ENCODE measurements around the gene MYO1D.
A peak's percentile ranks its signal among the peaks of the same experiment; 100 is the strongest.
"Not testable (repeated sequence)": the region's sequence is repeated elsewhere in the genome, so short reads cannot be mapped to it uniquely, and the experiment has no call there.

Gene MYO1D

GRCh38 chr17:32876417-32877163 lies at the start of gene MYO1D:
Gene MYO1D, minus strand, starts transcription at chr17:32877124. Its CDS starts 252 bp downstream, at chr17:32876872.
- DNase-seq (ENCODE audit: low spot score): peak; percentile 72

GRCh38 chr17:32926183-32926582 lies 49.3 kb upstream of the MYO1D start:
- DNase-seq (ENCODE audit: low spot score): no peak

- DNase-seq (ENCODE audit: low spot score): not testable (repeated sequence)
These were observed 47.0 kb upstream of the MYO1D start for GRCh38 chr17:32923905-32924304.

DNA sequence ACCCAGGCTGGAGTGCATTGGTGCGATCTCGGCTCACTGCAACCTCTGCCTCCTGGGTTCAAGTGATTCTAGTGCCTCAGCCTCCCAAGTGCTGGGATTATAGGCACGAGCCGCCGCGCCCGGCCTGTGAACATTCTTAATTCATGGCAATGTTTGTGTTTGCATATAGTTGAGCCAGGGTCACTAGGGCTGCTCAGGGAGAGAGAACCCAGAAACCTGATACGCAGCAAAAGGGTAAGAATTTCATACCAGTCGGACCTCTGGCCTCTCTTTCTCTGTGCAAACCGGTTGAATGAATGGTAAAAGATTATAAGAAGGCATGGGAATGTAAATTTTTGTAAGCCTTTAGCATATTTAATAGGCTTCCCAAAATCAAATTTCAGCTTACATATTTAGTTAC lies 44.1 kb upstream of the MYO1D start:
- DNase-seq (ENCODE audit: low spot score): no peak

- no peak for DNase-seq (ENCODE audit: low spot score)
These were observed 43.4 kb upstream of the MYO1D start for GRCh38 chr17:32920293-32920692.

DNA sequence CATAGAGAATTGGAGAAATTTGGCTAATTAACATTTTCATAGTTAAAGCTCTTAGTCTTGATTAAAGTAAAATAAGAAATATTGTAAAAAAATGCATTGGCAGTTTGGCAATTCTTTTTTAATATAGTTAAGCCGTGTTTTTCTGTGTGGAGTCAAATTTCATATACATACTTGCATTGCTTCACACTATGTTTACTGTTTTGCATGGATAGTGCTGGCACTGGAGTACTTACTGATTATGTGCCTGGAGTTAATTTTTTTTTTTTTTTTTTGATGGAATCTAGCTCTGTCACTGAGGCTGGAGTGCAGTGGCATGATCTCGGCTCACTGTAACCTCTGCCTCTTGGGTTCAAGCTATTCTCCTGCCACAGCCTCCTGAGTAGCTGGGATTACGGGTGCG lies 43.0 kb upstream of the MYO1D start:
- not testable (repeated sequence) for DNase-seq (ENCODE audit: low spot score)

DNA sequence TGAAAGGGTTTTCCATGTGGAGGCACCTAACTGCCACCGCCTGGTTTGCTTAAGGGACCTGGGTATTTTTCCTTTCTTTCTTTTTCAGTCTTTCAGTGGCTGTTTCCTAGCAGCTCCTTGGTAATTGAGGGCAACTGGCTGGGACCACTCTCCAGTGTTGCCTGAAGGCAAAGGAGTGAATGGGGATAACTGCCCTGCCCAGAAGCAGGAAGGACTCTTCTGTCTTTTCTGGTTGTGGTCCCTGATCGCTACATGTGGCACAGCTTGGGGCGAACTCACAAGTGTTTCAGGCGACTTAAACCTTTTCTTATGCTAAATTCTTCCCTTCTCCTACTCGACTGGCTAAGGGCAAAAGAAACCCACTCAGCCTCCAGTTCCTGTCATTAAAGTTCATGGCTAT lies 40.9 kb upstream of the MYO1D start:
- no peak for DNase-seq (ENCODE audit: low spot score)

DNA sequence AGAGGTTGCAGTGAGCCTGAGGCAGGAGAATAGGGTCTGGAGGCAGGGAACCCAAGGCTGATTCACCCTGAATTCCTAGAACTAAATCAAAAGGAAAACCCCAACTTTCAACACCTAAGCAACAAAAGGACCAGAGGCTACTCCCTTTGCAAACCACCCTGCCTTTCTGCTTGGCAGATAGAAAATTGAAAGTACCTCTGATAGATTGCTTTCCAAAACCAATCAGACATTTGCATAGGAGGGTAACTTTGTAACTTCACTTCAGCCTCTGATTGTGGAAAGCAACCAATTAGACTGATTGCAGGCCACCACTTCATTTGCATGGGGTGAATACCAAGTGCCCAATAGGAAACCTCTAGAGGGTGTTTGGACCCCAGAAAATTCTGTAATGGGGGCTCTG lies 40.2 kb upstream of the MYO1D start:
- DNase-seq (ENCODE audit: low spot score): no peak

DNA sequence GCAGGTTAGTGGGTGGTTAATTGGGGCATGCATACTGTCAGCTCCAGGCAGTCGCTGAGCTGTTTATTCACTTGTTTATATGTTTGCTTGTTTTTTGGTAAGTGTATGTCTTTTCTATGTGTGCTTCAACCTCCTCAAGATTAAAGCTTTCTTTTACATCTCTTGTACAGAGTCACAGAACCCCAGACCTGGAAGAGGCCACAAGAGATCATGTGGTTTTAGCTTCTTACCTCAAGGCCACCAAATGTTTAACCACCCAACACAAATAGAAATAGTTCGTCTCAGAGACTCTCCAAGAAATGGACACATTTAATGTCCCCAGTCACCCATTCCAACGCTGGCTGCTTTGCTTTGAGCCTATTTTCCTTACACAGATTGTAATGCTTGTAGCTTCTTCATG lies 39.2 kb upstream of the MYO1D start:
- no peak for DNase-seq (ENCODE audit: low spot score)

GRCh38 chr17:32915245-32915644 lies 38.3 kb upstream of the MYO1D start:
- no peak for DNase-seq (ENCODE audit: low spot score)

DNA sequence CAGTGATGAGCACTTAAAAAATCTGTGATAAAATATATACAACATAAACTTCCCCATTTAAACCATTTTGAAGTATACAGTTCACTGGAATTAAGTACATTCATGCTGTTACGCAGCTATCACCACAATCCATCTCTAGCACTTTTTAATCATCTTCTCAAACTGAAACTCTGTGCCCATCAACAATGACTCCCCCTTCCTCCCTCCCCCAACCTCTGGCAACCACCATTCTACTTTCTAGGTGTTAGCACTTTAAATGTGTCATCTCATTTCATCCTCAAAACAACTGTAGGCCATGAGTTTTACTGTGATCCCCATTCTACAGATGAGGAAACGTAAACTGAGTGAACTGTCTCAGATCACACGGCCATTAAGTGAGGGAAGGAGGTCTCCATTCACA lies 37.3 kb upstream of the MYO1D start:
- no peak for DNase-seq (ENCODE audit: low spot score)

DNA sequence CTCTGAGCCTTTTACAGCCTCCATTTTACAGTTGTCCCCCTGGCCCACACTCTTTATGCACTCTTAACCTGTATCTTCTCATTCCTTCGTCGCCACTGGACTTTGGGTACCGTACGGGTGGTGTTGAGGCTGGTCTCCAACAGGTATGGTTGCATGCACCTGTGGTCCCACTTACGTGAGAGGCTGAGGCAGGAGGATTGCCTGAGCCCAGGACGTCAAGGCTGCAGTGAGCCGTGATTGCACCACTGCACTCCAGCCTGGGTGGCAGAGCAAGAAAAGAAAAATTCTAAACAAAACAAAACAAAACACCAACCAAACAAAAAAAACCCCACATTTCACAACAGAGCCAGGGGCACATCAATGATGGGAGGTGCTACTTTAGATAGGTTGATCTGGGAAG lies 36.7 kb upstream of the MYO1D start:
- DNase-seq (ENCODE audit: low spot score): no peak

DNA sequence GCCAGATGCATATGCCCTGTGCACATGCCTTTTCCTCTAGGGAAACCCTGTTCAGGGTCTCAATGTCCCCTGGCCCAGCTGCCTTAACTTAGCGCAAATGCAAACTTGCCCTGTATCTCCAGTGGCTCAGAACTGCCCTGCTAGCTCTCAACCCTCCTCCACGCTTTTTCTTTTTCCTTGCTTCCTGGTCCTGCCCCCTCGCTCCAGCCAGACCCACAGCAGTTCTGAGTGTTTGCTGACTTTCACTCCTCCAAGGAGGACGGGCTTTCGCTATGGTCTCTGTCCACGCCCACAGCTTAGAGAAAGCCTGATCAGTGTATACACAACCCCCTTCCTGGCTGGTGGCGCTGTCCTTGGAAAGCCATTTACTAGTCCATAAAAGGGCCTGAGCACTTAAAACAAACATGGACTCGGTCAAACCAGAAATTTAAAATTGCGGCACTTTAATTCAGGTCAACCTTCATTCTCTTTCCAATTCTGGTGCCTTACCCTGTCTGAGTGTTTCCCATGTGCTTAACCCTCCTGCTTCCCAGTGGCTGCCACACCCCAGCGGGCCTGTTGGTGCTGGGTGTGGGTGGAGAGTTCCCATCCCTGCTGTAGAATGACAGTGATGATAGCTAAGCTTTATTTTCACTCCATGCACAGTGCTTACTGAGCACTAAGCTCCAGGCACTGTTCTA lies 35.4 kb upstream of the MYO1D start:
- DNase-seq (ENCODE audit: low spot score): peak; percentile 69

- DNase-seq (ENCODE audit: low spot score): peak; percentile 38
These were observed 33.8 kb upstream of the MYO1D start for GRCh38 chr17:32910769-32911168.

DNA sequence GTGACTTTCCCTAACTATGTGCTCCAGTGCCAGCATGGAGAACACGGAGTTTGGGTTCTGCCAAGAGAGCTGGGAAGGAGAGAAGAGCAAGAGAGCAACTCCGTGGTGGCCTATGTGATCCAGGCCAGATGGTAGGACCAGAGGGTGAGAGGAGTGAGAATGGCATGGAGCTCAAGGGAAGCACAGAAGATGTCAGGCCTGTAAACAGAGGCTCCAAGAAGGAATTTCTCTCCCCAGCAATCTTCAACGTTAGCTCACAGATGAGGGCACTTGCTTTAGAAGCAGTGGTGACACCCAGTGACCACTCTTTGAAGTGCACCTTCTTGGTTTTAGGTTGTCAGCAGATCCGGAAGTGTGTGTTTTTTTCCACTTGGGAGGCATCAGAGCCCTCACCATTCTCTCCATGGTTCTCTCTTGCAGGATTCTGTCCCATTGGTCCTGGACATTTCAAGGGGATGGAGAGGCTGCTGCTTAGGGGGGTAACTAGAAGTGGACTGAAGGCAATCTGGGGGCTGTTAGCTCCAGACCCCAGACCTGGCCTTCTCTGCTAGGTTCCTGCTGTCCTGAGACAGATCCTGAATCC lies 33.0 kb upstream of the MYO1D start:
- DNase-seq (ENCODE audit: low spot score): peak; percentile 76

- no peak for DNase-seq (ENCODE audit: low spot score)
These were observed 30.7 kb upstream of the MYO1D start for GRCh38 chr17:32907583-32907982.

DNA sequence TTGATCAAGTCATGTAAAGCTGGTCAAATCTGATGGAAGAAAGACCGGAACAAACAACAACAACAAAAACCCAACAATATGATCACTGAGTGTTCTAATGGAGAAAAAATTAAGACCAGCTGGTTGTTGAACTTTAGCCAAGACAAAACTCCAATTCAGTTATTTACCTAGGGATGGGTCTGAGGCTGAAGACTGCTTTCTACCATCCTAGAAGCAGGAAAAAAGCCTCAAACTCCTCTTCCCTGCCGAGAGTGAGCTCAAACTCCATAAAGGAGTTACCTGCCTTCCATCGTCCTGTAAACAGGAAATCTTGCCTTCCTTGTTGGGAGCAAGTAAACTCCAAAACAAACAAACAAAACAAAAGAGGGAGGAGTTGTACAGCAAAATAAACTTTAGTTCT lies 28.0 kb upstream of the MYO1D start:
- no peak for DNase-seq (ENCODE audit: low spot score)

- no peak for DNase-seq (ENCODE audit: low spot score)
These were observed 27.1 kb upstream of the MYO1D start for GRCh38 chr17:32903774-32904673.

GRCh38 chr17:32901743-32902142 lies 24.8 kb upstream of the MYO1D start:
- DNase-seq (ENCODE audit: low spot score): no peak

- no peak for DNase-seq (ENCODE audit: low spot score)
These were observed 22.5 kb upstream of the MYO1D start for GRCh38 chr17:32899236-32900013.

DNA sequence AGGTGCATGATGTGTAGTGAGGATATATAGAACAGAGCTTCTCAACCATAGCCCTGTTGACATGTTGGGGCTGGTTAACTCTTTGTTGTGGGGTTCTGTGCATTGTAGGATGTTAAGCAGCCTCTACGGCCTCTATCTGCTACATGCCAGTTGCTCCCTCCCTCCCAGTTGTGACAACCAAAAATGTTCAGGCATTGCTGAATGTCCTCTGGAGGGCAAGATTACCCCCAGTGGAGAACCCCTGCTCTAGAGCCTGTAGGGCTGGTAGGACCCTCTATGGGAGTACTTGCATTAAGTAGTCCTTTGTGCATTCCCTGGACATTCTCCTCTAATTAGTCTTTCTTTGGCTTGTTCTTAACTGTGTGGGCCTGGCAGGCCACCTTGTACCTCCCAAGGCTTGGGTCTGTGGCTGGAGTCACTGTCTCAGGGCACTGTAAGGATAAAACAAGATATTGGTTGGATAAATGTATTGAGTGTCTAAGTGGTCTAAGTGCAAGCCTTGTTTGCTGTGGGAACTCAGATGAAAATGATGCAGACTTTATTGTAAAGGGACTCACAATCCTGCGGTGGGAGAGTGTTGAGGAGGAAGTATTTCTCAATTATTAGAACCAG lies 19.8 kb upstream of the MYO1D start:
- no peak for DNase-seq (ENCODE audit: low spot score)
